ENCODE measurements around the gene KRTAP1-4.

DNA sequence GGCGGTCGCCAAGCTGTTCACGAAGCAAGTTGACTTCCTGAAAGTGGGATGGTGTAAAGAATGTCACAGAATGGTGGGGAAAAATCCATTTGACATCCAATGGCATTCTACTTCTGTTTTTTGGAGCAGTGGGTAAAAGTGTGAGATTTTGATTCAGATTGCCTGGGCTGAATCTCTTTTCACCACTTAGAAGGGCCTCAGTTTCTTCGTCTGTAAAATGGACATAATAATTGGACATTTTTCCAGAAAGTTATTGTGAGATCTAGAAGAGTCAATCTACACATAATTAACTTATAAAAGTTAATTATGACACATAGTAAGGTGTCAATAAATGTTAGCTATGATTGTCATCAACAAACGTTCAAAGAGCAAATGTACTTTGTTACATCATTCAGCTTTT lies 48.9 kb downstream of the KRTAP1-4 start:
- TF ChIP-seq GATA2 (IDR thresholded peaks at IDR 0.05; ENCODE audit: low read depth, low read length) (no peak), GATA3 (IDR thresholded peaks at IDR 0.05; ENCODE audit: low read depth, low read length) (no peak)

Measured in SH-SY5Y (cell line).